Endometrial microvascular endothelial cells (primary cell): Measurements from ENCODE around the gene ISX. TPM values are rescaled to one million over a fixed set of nuclear protein-coding genes. Genes with fewer than 3 reads are reported as not detected.

Experiments
- total RNA-seq: library from RNA; depleted of rRNA; stranded (reverse); fragments of >200 nt; gene quantifications from one replicate; pipeline ENCODE4 v1.2.3, GENCODE V29; 2015; ENCODE audit errors: inconsistent ontology term

ISX gene
- total RNA-seq, 1 donor from 2014 or later: not detected

Other genes with a start within 250 kb of the ISX start
- 12.9 TPM for gene HMGXB4, start 191.3 kb downstream of the ISX start, total RNA-seq
- gene TOM1, start 233.7 kb downstream of the ISX start, total RNA-seq: 20.1 TPM